ENCODE results near the gene APBB2. TPM values are rescaled to one million over a fixed set of nuclear protein-coding genes. Genes with fewer than 3 reads are reported as not detected.

Gene APBB2
- total RNA-seq, 1 donor from 2014 or later = 63.2 TPM

- peaks cover 19% of the 10 kb centered on the region for H3K36me3 Mint-ChIP-seq
These were observed 335.7 kb downstream of the APBB2 start for GRCh38 chr4:40878548-40879055.

GRCh38 chr4:40877081-40877480, 337.3 kb downstream of the APBB2 start:
- Mint-ChIP-seq H3K27me3 (ENCODE audit: low read depth) (no peaks in the 10 kb centered on the region), H3K4me1 (peaks cover 31% of the 10 kb centered on the region), H3K36me3 (peaks cover 15% of the 10 kb centered on the region), H3K27ac (no peak overlapping the region), H3K9me3 (no peaks in the 10 kb centered on the region), H3K4me3 (no peak overlapping the region)
- DNase-seq (ENCODE audit: low spot score in 2 of 2, unreplicated experiment in 2 of 2) = no peak
- TF ChIP-seq, protein P1, sequence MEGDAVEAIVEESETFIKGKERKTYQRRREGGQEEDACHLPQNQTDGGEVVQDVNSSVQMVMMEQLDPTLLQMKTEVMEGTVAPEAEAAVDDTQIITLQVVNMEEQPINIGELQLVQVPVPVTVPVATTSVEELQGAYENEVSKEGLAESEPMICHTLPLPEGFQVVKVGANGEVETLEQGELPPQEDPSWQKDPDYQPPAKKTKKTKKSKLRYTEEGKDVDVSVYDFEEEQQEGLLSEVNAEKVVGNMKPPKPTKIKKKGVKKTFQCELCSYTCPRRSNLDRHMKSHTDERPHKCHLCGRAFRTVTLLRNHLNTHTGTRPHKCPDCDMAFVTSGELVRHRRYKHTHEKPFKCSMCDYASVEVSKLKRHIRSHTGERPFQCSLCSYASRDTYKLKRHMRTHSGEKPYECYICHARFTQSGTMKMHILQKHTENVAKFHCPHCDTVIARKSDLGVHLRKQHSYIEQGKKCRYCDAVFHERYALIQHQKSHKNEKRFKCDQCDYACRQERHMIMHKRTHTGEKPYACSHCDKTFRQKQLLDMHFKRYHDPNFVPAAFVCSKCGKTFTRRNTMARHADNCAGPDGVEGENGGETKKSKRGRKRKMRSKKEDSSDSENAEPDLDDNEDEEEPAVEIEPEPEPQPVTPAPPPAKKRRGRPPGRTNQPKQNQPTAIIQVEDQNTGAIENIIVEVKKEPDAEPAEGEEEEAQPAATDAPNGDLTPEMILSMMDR (IDR thresholded peaks at IDR 0.05; ENCODE audit: unreplicated experiment) = no peak

More at GRCh38 chr4:40878548-40879055, 335.7 kb downstream of the APBB2 start:
- Mint-ChIP-seq H3K9me3 (no peaks in the 10 kb centered on the region), H3K4me3 (no peak overlapping the region), H3K27ac (no peak overlapping the region), H3K4me1 (peaks cover 28% of the 10 kb centered on the region), H3K27me3 (ENCODE audit: low read depth) (no peaks in the 10 kb centered on the region)
- no peak for DNase-seq (ENCODE audit: low spot score in 2 of 2, unreplicated experiment in 2 of 2)
- TF ChIP-seq, protein P1 (IDR thresholded peaks at IDR 0.05; ENCODE audit: unreplicated experiment) = no peak

DNA sequence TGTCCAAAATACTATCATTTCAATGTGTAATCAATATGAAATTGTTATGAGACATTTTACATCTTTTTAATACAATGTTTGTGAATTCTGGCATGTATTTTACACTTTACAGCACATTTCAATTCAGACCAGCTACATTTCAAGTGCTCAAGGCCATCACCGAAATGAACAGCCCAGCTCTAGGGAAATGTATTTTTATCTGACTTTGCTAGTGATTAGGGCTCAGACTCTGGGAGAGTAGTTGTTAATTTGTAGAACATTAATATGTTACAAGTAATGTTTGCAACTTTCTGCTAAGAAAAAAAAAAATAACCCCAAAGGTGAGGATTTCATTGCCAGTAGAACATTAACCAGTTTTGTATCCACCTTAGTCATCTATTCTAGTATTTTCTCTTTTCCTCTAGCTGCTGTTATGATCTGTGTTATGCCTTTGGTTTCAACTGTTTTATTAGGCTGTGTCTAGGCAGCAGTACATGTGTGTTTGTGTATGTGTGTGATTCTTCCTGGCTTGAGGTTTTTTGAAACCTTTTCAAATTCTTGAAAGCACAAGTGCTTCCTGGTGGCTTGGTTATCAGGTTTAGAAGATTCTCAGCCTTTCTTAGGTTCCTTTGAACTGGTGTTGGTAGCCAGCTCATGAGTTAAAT, 338.7 kb downstream of the APBB2 start:
- Mint-ChIP-seq H3K9me3 (no peaks in the 10 kb centered on the region), H3K36me3 (peaks cover 15% of the 10 kb centered on the region), H3K27me3 (ENCODE audit: low read depth) (no peaks in the 10 kb centered on the region), H3K4me1 (peaks cover 19% of the 10 kb centered on the region), H3K4me3 (no peak overlapping the region), H3K27ac (no peak overlapping the region)
- TF ChIP-seq, protein P1 (IDR thresholded peaks at IDR 0.05; ENCODE audit: unreplicated experiment) = no peak
- DNase-seq (ENCODE audit: low spot score in 2 of 2, unreplicated experiment in 2 of 2) = no peak

GRCh38 chr4:40874901-40875300, 339.4 kb downstream of the APBB2 start:
- TF ChIP-seq, protein P1 (IDR thresholded peaks at IDR 0.05; ENCODE audit: unreplicated experiment) = no peak
- DNase-seq (ENCODE audit: low spot score in 2 of 2, unreplicated experiment in 2 of 2) = no peak
- H3K36me3 Mint-ChIP-seq = peaks cover 9% of the 10 kb centered on the region
- no peak overlapping the region for H3K27ac Mint-ChIP-seq
- H3K4me1 Mint-ChIP-seq = peaks cover 16% of the 10 kb centered on the region
- H3K27me3 Mint-ChIP-seq (ENCODE audit: low read depth) = no peaks in the 10 kb centered on the region
- H3K9me3 Mint-ChIP-seq = no peaks in the 10 kb centered on the region
- H3K4me3 Mint-ChIP-seq = no peak overlapping the region

GRCh38 chr4:40874331-40874730, 340.0 kb downstream of the APBB2 start:
- TF ChIP-seq, protein P1 (IDR thresholded peaks at IDR 0.05; ENCODE audit: unreplicated experiment) = no peak
- peaks cover 9% of the 10 kb centered on the region for H3K36me3 Mint-ChIP-seq
- no peak overlapping the region for H3K27ac Mint-ChIP-seq
- peaks cover 16% of the 10 kb centered on the region for H3K4me1 Mint-ChIP-seq
- no peak for DNase-seq (ENCODE audit: low spot score in 2 of 2, unreplicated experiment in 2 of 2)
- H3K9me3 Mint-ChIP-seq = no peaks in the 10 kb centered on the region
- no peak overlapping the region for H3K4me3 Mint-ChIP-seq
- no peaks in the 10 kb centered on the region for H3K27me3 Mint-ChIP-seq (ENCODE audit: low read depth)
